GM18517 (cell line): ENCODE data around the gene SIPA1.
"Not testable (repeated sequence)": the region's sequence is repeated elsewhere in the genome, so short reads cannot be mapped to it uniquely, and the experiment has no call there.

Source experiments
- ATAC-seq: cut with Tn5 transposase; IDR thresholded peaks from one replicate; pipeline ENCODE4 v1.9.1; 2021; ENCODE audit warnings: mild to moderate bottlenecking, moderate library complexity; ENCODE audit not compliant: unreplicated experiment

The SIPA1 gene

GRCh38 chr11:65623852-65624616 lies 13.9 kb upstream of the SIPA1 start:
- ATAC-seq, result no peak

GRCh38 chr11:65624931-65625627 lies 12.8 kb upstream of the SIPA1 start:
- ATAC-seq, result no peak

- no peak for ATAC-seq
Measured at GRCh38 chr11:65625628-65626342, 12.1 kb upstream of the SIPA1 start.

- ATAC-seq, result no peak
Measured at GRCh38 chr11:65627202-65627601, 10.7 kb upstream of the SIPA1 start.

DNA sequence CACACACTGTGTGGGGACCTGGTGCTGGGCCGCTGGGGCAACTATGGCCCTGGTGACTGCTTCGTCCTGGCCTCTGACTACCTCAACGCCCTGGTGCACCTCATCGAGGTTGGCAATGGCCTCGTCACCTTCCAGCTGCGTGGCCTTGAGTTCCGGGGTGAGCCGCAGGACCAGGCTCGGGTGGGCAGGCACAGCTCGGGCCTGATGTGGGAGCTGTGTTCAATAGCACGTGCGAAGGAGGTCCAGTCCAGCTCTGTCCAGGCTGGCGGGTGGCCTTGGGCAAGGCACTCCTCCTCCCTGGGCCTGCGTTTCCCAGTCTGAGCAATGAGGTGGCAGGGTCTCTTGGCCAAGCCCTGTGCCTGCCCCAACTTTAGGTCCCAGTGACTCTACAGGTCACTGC lies 8.3 kb upstream of the SIPA1 start:
- ATAC-seq, result no peak

DNA sequence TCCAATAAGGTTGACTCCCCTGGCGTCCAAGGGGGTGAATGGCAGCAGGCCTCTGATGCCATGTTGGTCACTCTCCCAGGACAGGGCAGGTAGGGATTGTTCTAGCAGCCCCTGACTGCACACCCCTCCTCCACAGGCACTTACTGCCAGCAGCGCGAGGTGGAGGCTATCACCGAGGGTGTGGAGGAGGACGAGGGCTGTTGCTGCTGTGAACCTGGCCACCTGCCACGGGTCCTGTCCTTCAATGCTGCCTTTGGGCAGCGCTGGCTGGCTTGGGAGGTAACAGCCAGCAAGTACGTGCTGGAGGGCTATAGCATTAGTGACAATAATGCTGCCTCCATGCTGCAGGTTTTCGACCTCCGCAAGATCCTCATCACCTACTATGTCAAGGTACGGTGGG lies 7.7 kb upstream of the SIPA1 start:
- ATAC-seq, result no peak

- ATAC-seq, result no peak
Measured at GRCh38 chr11:65633390-65634108, 4.4 kb upstream of the SIPA1 start.

DNA sequence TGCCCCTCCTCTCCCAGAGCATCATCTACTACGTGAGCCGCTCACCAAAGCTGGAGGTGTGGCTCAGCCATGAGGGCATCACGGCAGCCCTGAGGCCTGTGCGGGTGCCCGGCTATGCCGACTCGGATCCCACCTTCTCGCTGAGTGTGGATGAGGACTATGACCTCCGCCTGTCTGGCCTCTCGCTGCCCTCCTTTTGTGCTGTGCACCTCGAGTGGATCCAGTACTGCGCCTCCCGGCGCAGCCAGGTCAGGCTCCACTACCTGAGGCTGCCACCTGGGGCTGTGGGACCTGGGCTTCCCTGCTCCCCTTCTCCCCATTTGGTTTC lies 3.8 kb upstream of the SIPA1 start:
- no peak for ATAC-seq

DNA sequence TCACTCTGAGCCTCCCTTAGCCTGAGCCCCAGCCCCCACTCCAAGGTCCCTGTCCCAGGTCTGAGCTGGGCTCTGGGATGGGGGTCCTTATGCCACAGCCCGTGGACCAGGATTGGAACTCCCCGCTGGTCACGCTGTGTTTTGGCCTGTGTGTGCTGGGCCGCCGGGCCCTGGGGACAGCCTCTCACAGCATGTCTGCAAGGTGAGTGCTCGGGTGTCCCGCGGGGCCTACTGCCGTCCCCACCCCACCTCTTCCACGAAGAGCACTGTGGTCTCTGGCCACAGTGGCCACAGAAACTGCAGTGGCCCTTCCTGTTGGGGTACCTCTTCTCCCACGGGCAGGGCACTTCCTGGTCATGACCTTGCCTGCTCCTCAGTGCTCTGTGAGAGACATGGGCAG lies 3.5 kb upstream of the SIPA1 start:
- ATAC-seq, result no peak

- ATAC-seq, result no peak
Measured at GRCh38 chr11:65634905-65635731, 2.8 kb upstream of the SIPA1 start.

DNA sequence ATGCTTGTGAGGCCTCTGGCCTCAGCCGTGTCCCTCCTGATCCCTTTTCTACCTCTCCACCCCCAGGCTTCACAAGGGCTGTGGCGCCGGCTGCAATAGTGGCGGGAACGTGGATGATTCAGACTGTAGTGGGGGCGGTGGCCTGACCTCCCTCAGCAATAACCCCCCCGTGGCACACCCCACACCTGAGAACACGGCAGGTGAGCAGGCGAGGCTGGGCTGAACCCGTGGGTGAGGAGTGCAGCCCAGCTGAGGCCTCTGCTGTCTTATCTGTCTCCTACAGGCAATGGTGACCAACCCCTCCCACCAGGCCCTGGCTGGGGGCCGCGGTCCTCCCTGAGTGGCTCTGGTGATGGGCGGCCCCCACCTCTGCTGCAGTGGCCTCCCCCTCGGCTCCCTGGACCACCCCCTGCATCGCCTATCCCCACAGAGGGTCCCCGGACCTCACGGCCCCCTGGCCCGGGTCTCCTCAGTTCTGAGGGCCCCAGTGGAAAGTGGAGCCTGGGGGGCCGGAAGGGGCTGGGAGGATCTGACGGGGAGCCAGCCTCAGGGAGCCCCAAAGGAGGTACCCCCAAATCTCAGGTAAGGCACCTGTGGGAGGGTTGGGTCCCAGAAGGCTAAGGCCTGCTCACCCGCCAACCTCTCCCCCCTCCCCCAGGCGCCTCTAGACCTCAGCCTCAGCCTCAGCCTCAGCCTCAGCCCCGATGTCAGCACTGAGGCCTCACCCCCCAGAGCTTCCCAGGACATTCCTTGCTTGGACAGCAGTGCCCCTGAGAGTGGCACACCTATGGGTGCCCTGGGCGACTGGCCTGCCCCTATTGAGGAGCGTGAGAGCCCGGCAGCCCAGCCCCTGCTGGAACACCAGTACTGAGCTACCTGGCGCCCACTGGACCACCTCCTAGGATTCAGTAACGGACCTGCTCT lies 1.5 kb upstream of the SIPA1 start:
- no peak for ATAC-seq

DNA sequence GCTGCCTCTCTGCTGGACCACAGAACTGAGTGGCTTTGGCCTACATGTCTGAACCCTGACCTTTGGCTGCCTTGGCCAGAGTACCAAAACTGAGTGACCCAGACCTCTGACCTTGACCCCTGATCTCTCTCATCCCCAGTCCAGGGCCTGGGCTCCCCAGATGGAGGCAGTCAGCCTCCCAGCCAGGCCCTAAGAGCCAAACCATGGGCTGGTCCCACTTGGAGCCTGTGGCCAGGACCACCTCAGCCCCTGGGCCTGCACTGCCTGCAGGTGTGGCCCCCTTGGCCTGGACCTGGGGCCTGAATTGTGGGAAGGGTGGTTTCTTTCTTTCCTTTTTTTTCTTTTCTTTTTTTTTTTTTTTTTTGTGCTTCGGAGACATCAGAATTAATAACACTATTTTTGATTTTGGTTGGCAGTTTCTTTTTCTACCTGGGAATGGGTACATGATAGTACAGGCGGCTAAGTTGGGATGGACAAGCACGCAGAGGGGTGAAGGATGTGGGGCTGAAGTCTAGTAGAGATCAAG lies 806 bp upstream of the SIPA1 start:
- ATAC-seq, result no peak

GRCh38 chr11:65639228-65639597 lies 1.3 kb downstream of the SIPA1 start:
- ATAC-seq, result not testable (repeated sequence)

DNA sequence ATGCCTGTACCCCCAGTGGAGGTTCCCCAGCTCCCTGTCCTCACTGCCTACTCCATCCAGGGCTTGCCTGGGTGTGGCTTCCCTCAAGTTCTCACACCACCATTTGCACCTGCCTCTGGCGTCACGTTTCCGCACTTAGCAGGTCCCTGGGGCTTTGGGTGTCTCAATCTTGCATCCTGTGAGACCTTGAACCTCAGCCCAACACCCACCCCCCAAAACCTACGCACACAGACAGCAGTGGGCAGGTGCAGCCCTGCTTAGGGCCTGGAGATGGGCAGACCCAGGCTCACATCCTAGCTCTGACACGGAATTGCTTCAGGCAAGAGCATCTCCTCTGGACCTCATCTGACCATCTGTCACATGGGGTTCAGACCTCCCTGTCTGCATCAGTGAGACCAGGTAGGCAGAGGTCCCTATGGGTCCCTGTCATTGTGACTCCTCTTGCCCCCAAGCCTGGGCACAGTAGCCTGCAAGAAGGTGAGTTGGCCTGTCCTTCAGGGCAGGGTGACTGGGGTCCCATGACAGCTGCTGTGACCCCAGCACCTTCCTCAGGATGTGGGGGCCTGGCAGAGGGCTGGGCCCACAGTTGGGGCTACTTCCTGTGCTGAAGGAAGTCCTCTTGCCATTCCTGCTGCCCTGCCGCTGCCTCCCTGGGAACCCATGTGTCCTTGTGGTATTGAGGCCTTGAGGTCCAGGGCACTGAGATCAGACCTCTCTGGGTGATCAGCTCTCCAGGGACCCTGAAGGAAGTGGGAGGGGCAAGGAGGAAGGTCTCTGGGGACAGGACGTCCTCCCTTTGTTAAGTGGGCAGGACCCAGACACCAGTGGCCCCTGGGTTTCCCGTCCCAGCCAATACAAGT lies 2.0 kb downstream of the SIPA1 start:
- peak; percentile 33 for ATAC-seq

- ATAC-seq, result peak; percentile 4
Measured at GRCh38 chr11:65640483-65641296, 2.8 kb downstream of the SIPA1 start.

- no peak for ATAC-seq
Measured at GRCh38 chr11:65641297-65642013, 3.6 kb downstream of the SIPA1 start.
